ENCODE results near the gene ENTHD1. TPM values are rescaled to one million over a fixed set of nuclear protein-coding genes. Genes with fewer than 3 reads are reported as not detected.

Gene ENTHD1
- total RNA-seq, 2 donors from 2014 or later, result not detected

GRCh38 chr22:39820256-39820655, 73.3 kb downstream of the ENTHD1 start:
- no peak for TF ChIP-seq CTCF (IDR thresholded peaks at IDR 0.05)
- no peak overlapping the region for H3K9ac ChIP-seq (ENCODE audit: low read depth in 2 of 2, low read length in 2 of 2)
- intact Hi-C loops (cut with DNase I), result no loop called here
- no peaks in the 10 kb centered on the region for H3K9me3 ChIP-seq
- H3K4me3 ChIP-seq, result no peak overlapping the region
- no peaks in the 10 kb centered on the region for H3K4me1 ChIP-seq
- H3K36me3 ChIP-seq, result no peaks in the 10 kb centered on the region
- no peak for DNase-seq
- no peak overlapping the region for H3K27ac ChIP-seq
- no peaks in the 10 kb centered on the region for H3K27me3 ChIP-seq

GRCh38 chr22:39819429-39819828, 74.1 kb downstream of the ENTHD1 start:
- DNase-seq, result no peak
- intact Hi-C loops (cut with DNase I), result no loop called here

GRCh38 chr22:39818094-39818493, 75.5 kb downstream of the ENTHD1 start:
- H3K36me3 ChIP-seq, result no peaks in the 10 kb centered on the region
- no peak overlapping the region for H3K4me3 ChIP-seq
- no peaks in the 10 kb centered on the region for H3K9me3 ChIP-seq
- intact Hi-C loops (cut with DNase I), result no loop called here
- no peak overlapping the region for H3K9ac ChIP-seq (ENCODE audit: low read depth in 2 of 2, low read length in 2 of 2)
- H3K27me3 ChIP-seq, result no peaks in the 10 kb centered on the region
- H3K4me1 ChIP-seq, result no peaks in the 10 kb centered on the region
- no peak for TF ChIP-seq CTCF (IDR thresholded peaks at IDR 0.05)
- H3K27ac ChIP-seq, result no peak overlapping the region
- DNase-seq, result no peak

More at GRCh38 chr22:39819429-39819828, 74.1 kb downstream of the ENTHD1 start:
- no peaks in the 10 kb centered on the region for H3K9me3 ChIP-seq
- H3K9ac ChIP-seq (ENCODE audit: low read depth in 2 of 2, low read length in 2 of 2), result no peak overlapping the region
- H3K27me3 ChIP-seq, result no peaks in the 10 kb centered on the region
- no peak overlapping the region for H3K4me3 ChIP-seq
- no peaks in the 10 kb centered on the region for H3K4me1 ChIP-seq
- no peak for TF ChIP-seq CTCF (IDR thresholded peaks at IDR 0.05)
- H3K36me3 ChIP-seq, result no peaks in the 10 kb centered on the region
- no peak overlapping the region for H3K27ac ChIP-seq

- no peak overlapping the region for H3K4me3 ChIP-seq
- H3K27ac ChIP-seq, result no peak overlapping the region
- intact Hi-C loops (cut with DNase I), result no loop called here
- no peaks in the 10 kb centered on the region for H3K4me1 ChIP-seq
- no peaks in the 10 kb centered on the region for H3K9me3 ChIP-seq
- peak overlapping the region in 1 of 2 donors; percentile 9 for H3K9ac ChIP-seq (ENCODE audit: low read depth in 2 of 2, low read length in 2 of 2)
- TF ChIP-seq CTCF (IDR thresholded peaks at IDR 0.05), result no peak
- no peaks in the 10 kb centered on the region for H3K36me3 ChIP-seq
- DNase-seq, result no peak
- H3K27me3 ChIP-seq, result no peaks in the 10 kb centered on the region
Observed at GRCh38 chr22:39815932-39816331, 77.6 kb downstream of the ENTHD1 start.

GRCh38 chr22:39814899-39815298, 78.7 kb downstream of the ENTHD1 start:
- TF ChIP-seq CTCF (IDR thresholded peaks at IDR 0.05), result no peak
- intact Hi-C loops (cut with DNase I), result no loop called here
- Histone ChIP-seq H3K36me3 (no peaks in the 10 kb centered on the region), H3K4me3 (no peak overlapping the region), H3K9me3 (no peaks in the 10 kb centered on the region), H3K9ac (ENCODE audit: low read depth in 2 of 2, low read length in 2 of 2) (no peak overlapping the region), H3K27me3 (no peaks in the 10 kb centered on the region), H3K4me1 (no peaks in the 10 kb centered on the region), H3K27ac (no peak overlapping the region)
- no peak for DNase-seq

Data from colonic mucosa (tissue), 4 donors.